Frontal cortex (tissue), 4 donors: ENCODE results near the gene TACR1. TPM values are rescaled to one million over a fixed set of nuclear protein-coding genes. Genes with fewer than 3 reads are reported as not detected.
"Not testable (repeated sequence)": the region's sequence is repeated elsewhere in the genome, so short reads cannot be mapped to it uniquely, and the experiment has no call there.

Experiments used
- DNase-seq, 2 donors: peaks; one replicate each; pipeline ENCODE4 v3.0.0; 2012; ENCODE audit warnings: low spot score in 2 of 2
- FAIRE-seq: peaks from 2 replicates; lab custom pipeline; 2012; peaks lifted over from hg19 to GRCh38; lab: Jason Lieb, UNC
- total RNA-seq: library from RNA; depleted of rRNA; stranded (reverse); fragments of >200 nt; gene quantifications from one replicate; pipeline ENCODE4 v1.2.3, GENCODE V29; 2014
- donor health status: control.
- donor health status: control.
- donor health status: control.

Gene TACR1
- total RNA-seq, 1 donor from 2014 or later, result 1.2 TPM

DNA sequence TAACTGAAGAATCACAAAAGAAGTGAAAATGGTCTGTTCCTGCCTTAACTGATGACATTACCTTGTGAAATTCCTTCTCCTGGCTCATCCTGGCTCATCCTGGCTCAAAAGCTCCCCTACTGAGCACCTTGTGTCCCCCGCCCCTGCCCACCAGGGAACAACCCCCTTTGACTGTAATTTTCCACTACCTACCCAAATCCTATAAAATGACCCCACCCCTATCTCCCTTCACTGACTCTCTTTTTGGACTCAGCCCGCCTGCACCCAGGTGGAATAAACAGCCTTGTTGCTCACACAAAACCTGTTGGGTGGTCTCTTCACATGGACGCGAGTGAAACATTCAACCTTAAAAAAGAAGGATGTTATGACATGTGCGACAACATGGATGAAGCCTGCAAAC, 142.2 kb downstream of the TACR1 start:
- not testable (repeated sequence) for DNase-seq, FAIRE-seq

DNA sequence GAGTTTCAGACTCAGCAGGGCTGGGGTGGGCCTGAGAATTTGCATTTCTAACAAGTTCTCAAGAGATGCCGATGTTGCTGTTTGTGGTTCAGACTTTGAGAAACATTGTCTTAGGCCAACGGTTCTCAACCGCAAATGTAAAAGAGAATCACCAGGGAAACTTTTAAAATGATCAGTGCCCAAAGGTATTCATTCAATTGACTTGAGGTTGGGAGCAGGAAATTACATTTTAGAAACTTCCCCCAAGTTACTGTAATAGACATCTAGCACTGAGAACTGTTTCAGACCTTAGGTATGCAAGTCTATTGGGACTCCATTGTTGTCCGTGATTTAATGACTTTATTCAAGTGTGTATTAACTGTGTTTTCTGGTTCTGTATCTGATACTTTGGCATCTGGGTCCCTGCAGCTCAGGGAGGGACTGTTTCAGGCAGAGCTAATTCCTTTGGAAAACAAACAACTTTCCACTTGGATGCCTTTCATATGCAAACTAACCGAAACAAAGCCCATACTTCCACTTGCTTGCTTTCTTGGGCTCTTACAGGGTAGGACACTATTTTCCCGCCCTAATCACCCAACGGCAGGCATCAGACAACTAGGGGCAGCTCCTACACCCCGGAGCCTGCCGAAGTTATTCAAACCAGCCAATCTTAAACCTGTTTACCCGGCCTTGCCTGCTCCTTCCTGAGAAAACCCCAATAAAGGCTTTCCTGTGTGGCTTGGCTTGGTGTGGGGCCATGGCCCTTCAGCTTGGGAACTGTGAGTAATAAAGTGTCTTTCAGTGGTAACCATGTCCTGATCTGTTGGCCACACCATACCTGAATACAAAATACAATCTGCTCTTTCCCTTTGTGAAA, 143.3 kb downstream of the TACR1 start:
- DNase-seq, result no peak
- FAIRE-seq, result no peak

DNA sequence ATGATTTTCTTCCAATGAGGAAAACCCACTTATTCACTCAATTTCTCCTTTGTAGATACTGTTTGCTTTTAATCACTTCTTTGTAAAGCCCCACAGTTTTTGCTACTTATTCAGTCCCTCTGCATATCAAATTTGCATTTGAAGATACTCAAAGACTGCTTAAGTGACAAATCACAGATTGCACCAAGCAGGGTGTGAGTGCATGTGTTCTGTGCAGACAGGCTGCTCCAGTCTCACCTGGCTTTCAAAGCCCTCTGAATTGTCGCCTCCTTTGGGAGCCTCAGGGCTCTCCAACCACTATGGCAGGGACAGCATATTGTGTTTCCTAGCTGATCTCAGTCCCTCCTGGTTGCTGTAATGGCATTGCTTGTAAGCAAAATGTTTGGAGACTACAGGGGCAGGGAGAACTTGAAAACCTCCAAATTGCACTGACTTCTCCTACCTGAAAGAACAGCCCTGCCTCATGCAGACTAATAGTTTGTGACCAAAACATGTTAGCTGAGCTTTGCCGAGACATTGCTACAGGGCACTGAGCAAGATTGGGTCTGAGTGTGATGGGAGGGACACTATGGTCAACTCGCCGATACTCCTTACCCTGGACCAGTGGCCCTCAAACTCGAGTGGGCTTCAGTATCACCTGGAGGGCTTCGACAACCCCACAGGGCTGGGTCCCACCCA, 144.0 kb downstream of the TACR1 start:
- FAIRE-seq, result no peak

DNA sequence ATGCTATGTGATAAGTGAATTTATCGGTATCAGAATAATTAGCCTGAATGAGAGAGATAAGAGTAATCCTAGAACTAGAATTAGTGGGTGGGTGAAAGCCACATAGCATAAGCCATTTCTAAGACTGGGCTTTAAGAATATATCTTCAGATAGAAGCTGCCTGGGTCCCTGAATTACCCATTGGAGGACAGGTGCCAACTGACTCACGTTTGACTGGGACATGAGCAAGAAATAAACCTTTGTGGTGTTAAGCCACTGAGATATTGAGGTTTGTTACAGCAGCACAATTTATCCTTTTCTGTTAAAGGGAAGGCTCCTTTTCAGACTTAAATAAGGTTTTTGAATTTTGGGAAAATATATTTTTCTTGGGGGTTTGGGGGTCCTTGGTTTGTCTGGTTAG, 145.0 kb downstream of the TACR1 start:
- FAIRE-seq (no peak), DNase-seq (no peak)

More for the DNA sequence above, 144.0 kb downstream of the TACR1 start:
- DNase-seq, result no peak

DNA sequence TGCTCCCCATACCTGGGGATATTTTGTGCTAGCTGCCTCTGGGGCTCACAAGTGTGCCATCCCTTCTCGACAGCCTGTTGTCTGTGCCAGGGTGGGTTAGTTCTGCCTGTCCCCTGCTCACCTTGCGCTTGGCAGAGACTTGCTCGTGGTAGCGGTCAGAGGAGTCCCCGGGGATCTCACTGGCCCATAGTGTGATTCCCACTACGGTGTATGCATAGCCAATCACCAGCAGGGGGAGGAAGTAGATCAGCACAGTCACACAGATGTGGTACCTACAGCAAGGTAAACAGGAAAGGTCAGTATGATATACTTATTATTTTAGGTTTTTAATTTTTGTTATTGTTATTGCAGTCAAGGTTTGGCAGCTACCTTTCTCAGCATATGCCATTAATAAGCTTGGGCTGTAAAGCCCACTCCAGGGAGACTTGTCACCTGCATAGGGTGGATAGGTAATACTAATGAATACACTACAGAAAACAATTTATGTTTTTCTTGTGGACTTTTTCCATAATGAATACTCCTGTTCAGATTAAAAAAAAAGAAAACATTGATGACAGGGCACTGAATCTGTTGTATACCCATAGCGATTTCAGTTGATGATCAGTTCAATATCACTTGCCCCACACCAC, 145.7 kb downstream of the TACR1 start:
- no peak for DNase-seq
- no peak for FAIRE-seq

DNA sequence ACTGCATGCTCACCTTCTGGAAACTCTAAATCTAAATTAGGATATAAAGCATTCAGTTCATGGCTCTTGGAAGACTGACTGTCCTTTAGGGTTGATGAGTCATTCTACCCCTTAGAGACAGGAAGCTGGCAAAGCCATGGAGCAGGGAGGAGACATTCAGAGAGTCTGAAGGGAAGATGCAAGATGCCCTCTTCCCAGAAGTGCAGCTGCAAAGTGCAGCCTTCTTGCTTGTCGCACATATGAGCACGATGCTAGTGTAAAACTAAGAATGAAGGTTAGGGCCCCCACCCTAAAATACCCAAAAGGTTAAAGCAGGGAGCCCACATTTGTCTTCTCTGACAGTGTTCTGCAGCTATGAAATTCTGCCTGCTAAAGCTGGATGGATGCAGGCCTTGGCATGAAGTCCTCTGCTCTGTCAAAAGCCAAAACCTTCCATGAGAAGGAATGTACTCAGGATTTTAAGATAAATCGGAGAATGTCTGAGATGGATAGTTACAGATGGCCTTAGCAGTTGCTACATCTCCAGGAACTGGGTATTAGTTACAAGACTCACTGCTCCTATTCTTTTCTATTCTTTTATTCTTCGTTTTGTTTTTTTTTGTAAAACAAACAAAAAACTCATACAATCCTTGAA, 151.2 kb downstream of the TACR1 start:
- FAIRE-seq, result no peak
- no peak for DNase-seq

DNA sequence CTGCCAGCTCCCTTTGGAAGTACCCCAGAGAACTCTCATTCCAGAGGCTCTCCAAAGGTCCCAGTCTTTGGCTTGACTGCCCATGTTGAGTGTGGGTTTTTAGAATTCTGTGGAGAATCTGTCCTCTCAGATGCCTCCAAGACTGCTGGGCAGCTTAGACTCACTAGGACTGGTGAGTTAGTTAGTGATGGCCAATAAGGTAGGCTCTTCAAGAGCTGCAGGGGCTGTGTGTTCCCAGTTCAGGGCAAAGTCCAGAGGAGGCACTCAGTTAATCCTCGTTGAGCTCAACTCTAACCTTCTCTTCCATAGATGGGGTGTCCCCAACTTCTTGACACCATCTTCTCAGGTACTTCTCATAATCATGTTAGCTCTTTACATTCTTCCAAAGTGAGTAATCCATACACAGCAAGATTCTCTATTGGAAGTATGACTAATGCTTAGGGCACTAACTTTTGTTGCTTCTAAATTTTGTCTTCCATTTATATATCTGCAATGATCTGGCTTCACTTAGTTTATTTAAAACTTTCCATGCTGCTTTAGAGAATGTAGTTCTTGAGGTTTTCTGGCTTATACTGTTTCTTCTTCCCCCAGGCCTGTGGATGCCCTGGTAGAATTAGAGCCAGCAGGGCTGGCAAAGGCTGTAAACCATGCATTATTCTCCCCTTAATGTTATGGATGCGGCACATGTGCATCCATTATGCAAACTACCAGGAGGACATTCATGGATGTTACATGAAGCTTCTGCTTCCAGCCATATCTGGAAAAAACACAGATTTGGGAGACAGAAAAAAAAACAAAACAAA, 151.9 kb downstream of the TACR1 start:
- no peak for DNase-seq
- no peak for FAIRE-seq

DNA sequence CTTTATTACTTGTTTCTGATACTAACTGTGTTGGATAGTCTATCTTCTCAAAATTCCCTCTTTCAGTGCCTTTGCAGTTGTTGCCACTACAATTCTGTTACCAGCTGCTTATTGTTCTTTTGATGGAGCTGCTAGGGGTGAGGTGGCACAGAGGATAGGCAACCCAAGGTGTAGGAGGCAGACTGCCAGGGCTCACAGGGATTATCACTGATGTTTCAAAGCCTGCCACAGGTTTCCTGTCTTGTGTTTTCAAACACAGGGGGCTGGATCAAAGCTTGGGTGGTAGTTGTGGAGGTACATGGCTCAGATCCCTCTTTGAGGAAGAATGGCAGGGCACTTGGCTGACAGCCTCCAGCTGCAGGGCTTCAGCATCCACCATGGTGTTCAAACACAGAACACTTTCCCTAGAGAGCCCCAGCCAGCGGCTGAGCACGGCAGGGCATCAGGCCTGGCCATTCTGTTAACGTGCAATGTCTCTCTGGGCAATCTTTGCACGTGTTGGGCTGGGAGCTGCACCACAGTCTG, 153.7 kb downstream of the TACR1 start:
- FAIRE-seq (no peak), DNase-seq (no peak)

DNA sequence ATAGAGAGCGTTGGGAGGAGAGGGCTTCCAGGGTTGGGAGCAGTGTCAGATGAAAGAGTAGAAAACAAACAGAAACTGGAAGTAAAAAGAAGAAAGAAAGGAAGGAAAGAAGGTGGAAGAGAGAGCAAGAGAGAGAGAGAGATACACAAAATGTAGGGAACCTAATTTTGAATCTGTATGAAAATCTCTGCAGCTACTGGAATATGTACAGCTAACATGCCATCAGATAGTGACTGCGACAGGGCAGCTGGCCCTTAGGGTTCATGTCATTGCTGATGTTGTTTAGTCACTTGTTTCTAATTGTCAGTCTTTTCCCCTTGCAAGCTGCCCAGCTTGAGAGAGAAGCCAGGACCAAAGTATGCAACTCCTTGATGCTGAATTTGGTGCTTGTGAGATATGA, 155.0 kb downstream of the TACR1 start:
- FAIRE-seq, result no peak
- no peak for DNase-seq

DNA sequence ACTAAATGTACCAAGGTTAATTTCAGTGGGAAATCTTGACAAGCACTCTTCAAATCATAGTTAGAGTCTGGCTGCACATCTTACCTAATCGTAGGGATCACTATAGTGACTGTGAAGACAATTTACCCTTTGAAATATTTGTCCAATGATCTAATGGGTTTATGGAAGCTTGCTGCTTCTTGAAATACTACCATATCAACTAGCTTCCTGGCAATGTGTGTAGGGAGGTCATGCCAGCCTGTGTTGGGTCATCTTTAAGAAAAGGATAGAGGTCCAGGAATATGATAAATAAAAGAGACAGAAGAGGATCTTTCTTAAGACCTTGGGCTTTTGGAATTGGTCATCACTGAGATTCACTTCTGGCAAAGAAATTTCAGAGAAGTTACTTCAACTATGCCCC, 156.5 kb downstream of the TACR1 start:
- no peak for DNase-seq
- no peak for FAIRE-seq

DNA sequence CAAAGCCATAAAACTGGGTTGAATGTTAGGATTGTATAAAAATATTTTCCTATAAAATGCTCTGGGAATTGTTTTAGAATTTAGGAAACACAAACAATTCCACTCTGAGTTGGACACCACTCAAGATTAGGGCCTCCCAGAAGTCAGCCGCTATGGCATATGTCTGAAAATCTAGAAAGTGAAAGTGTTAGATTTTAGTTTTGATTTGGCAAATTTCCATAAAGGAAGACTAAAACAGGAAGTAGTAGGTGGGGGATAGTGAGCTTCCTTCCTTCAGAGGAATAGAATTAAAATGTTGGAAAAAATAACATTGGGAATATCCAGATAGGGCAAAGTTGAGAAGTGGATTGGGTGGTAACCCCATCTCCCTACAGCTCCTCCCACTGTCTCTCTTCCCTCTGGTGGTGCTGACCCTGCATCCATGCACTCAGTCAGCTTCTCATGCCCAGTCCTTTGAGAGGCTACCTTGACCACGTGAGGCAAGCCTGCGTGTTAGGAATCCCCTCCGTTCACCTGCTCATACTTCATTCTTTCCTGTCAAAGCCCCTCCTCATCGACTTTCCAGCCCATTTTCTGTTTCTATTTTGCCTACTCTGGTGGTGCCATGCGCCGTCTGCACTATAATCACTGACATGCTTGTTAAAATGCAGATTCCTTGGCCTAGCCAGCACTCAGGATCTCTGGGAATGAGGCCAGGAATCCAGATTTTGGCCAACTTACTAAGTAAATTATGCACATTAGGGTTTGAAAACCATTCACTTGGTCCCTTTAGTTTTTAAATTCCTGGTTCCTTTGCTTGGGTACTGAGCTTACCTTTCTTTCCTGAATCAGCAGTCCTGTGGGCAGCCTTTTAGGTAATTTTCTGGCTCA, 157.4 kb downstream of the TACR1 start:
- FAIRE-seq (no peak), DNase-seq (no peak)

DNA sequence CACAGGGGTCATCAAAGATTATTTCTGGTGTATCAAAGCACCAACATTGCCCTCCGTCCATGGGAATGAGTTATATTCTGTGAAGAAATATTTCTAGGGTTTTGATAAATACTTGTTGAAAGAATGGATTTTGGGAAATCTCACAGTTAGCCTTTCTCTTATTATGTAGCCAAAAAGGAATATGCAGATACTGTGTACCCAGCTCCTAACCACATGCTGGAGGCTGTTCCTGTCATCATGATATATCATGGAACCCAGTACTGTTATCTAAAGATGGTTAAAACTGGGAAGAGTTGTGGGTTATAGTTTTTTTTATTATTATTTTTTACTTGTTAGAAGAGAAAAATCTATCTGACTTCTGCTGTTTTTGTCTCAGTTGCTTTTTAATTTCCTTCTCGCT, 158.1 kb downstream of the TACR1 start:
- DNase-seq, result no peak
- FAIRE-seq, result no peak

DNA sequence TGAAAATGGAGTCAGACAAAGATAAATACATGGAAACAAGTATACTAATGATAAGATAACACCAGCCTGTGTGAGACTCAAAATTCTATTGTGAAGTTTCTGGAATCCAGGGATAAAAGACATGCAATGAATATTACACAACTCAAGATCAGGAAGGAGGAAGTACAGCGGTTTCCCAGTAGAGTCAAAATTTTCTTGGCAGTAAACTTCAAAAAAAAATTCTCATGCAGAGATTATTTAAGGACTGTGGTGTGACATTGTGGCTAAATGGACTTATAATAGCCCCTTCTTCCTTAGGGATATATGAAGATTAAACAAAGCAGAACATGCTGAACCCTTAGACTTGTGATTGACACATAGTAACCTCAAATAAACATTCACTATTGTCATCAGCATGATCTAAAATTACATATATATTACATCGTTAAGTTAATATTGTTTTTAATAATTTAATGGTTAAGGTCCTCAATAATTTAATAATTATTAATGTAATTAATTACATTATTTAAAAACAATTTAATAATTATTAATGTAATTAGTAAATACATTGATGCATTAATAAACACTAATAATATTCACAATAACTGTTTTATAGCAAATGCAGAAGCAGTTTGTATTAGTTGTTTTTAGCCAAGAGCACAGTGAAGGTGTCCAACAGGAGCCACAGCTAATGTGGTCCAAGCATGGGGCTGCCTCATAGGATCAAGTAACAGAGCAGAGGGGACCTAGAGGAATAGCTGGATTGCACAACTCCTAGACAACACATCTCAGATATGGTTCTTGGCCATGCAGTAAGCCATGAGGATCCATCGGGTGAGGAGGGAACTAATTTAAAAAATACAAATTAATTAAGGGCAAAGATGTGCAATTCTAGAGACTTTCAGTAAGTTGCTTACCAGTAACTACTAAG, 163.6 kb downstream of the TACR1 start:
- DNase-seq, result no peak
- peak; percentile 91 for FAIRE-seq

DNA sequence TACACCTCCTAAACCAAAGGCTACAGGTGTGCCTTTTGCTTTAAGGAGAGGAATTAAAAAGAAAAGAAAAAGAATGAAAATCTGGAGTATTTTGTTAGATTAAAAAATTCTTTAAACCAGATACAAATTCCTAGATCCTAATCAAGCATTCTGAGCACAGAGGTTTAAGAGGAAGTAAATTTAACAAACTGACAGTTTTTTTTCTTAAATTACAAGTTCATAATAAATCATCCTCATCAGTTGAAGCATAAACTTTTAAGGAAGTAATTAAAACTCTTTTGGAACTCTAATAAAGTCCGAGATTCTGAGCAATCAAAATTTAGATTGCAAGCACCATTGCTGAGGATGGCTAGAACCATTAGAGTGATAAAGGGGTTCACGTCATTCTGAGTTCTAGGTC, 165.8 kb downstream of the TACR1 start:
- FAIRE-seq, result no peak
- no peak for DNase-seq

DNA sequence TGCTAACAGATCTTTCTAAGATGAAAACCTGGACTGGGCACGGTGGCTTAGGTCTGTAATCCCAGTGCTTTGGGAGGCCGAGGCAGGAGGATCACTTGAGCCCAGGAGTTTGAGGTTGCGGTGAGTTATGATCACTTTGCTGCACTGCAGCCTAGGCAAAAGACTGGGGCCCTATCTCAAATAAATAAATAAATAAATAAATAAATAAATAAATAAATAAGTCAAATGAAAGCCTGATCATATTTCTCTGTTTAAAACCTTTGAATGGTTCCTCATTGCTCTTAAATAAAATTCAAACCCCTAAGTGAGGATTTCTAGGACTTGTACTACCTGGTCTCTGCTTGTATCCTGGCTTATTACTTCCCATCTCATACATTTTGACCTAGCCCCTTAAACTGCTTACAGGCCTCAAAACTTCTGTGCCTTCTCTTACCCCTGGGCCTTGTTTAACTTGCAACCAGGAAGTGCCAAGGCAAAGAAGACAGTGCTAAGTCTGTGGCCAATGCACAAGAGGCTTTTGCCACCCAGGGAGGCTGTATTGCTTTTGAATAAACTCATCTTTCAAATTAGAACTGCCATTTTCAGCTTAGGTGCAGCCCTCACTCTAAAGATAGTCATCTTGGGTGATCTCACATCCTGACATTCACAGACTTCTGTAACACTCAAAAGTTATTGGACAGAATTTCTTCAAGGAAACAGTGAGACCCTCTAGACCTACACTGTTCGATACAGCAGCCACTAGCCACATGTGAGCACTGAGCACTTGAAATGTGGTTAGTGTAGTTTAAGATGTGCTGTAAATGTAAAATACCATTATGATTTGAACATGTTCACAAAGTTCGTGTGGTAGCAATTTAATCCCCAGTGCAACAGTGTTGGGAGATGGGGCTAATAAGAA, 167.2 kb downstream of the TACR1 start:
- FAIRE-seq (no peak), DNase-seq (no peak)

DNA sequence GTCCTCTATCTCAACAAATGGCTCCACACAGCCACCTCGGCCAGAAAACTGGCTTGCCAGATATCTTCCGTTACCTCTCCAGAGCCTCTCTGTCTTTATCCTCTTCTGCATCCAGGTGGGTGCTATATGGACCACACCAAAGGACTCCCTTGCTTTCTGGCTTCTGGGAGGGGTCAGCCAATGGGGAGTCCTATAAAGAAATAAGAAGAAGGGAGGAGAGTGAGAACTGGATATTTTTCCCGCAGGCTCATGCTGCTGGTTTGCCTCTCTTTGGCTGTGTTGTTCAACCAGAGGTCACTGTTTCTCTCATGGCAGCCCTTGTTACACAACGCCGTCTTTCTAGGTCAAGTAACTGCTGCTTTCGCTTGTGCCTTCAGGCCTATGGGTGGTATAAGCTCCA, 168.1 kb downstream of the TACR1 start:
- DNase-seq (no peak), FAIRE-seq (no peak)
